Dendritic cell treated with granulocyte-macrophage colony-stimulating factor and Interleukin-4, amounts not matched to agents 40 ng/mL and 50 ng/mL, for 4 days (primary cell): Measurements from ENCODE around the gene TACC2.

ENCODE experiments used
- H3K27ac Mint-ChIP-seq: one replicate; pipeline ENCODE4 v1.8.0; 2022; ENCODE audit warnings: mild to moderate bottlenecking, mixed read lengths
- H3K27me3 Mint-ChIP-seq: one replicate; pipeline ENCODE4 v1.8.0; 2022; ENCODE audit warnings: mild to moderate bottlenecking, mixed read lengths
- H3K36me3 Mint-ChIP-seq: one replicate; pipeline ENCODE4 v1.8.0; 2022; ENCODE audit warnings: low read depth, mixed read lengths
- H3K4me1 Mint-ChIP-seq: one replicate; pipeline ENCODE4 v1.8.0; 2022; ENCODE audit warnings: low read depth, mixed read lengths
- H3K4me3 Mint-ChIP-seq: one replicate; pipeline ENCODE4 v1.8.0; 2022; ENCODE audit warnings: mild to moderate bottlenecking, moderate library complexity, mixed read lengths
- H3K9me3 Mint-ChIP-seq: one replicate; pipeline ENCODE4 v1.8.0; 2022; ENCODE audit warnings: mixed read lengths
- intact Hi-C: fragments of 100-400 bp; cut with micrococcal nuclease; formaldehyde crosslinking; loops from one replicate; pipeline ENCODE4 v1.15.0; 2022

Gene TACC2

GRCh38 chr10:122163174-122164022 lies 174.4 kb downstream of the TACC2 start:
- peaks cover 76% of the 10 kb centered on the region for H3K27me3 Mint-ChIP-seq
- H3K4me3 Mint-ChIP-seq, result no peak overlapping the region

DNA sequence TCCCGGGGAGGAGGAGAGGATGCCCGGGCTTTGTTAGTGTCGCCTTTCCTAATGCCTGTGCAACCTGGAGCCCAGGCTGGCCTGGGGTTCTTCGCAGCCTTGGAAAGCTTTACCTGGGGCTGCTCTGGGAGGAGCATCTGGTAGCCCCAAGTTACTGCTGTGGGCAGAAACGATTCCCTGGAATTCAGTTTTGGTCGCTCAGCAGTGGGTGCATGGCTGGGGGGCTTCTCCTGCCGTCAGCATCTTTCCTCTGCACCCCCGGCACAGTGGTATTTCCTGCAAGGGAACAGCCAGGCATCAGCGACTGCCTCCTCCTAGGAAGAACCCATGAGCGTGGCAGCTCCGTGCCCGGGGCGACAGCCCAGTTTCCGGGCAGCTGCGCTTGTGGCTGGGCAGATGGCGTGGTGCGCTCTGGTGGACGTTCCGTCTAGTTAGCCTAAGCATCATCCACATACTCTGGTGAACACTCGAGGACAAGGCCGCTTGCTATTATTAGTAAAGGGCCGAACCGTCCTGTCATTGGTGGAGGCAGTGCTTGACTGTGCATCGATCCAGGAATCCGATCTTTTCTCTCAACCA lies 175.1 kb downstream of the TACC2 start:
- Mint-ChIP-seq H3K4me3 (no peak overlapping the region), H3K4me1 (peaks cover 8% of the 10 kb centered on the region), H3K36me3 (no peaks in the 10 kb centered on the region), H3K9me3 (no peaks in the 10 kb centered on the region), H3K27ac (no peak overlapping the region), H3K27me3 (peaks cover 73% of the 10 kb centered on the region)
- intact Hi-C loops, result no loop called here

More at GRCh38 chr10:122163174-122164022, 174.4 kb downstream of the TACC2 start:
- H3K36me3 Mint-ChIP-seq, result no peaks in the 10 kb centered on the region
- H3K27ac Mint-ChIP-seq, result no peak overlapping the region
- intact Hi-C loops, result no loop called here
- H3K4me1 Mint-ChIP-seq, result peaks cover 8% of the 10 kb centered on the region
- H3K9me3 Mint-ChIP-seq, result no peaks in the 10 kb centered on the region

GRCh38 chr10:122164815-122165483 lies 176.0 kb downstream of the TACC2 start:
- Mint-ChIP-seq H3K4me3 (no peak overlapping the region), H3K4me1 (peaks cover 8% of the 10 kb centered on the region), H3K36me3 (no peaks in the 10 kb centered on the region), H3K9me3 (no peaks in the 10 kb centered on the region), H3K27me3 (peaks cover 70% of the 10 kb centered on the region), H3K27ac (no peak overlapping the region)
- intact Hi-C loops, result no loop called here

GRCh38 chr10:122165484-122166276 lies 176.7 kb downstream of the TACC2 start:
- H3K36me3 Mint-ChIP-seq, result no peaks in the 10 kb centered on the region
- no peaks in the 10 kb centered on the region for H3K9me3 Mint-ChIP-seq
- peaks cover 63% of the 10 kb centered on the region for H3K27me3 Mint-ChIP-seq
- no peak overlapping the region for H3K27ac Mint-ChIP-seq
- H3K4me3 Mint-ChIP-seq, result no peak overlapping the region
- intact Hi-C loops, result no loop called here
- H3K4me1 Mint-ChIP-seq, result peaks cover 8% of the 10 kb centered on the region

GRCh38 chr10:122168101-122168500 lies 179.1 kb downstream of the TACC2 start:
- intact Hi-C loops, result no loop called here
- no peak overlapping the region for H3K27ac Mint-ChIP-seq
- H3K9me3 Mint-ChIP-seq, result no peaks in the 10 kb centered on the region
- no peak overlapping the region for H3K4me3 Mint-ChIP-seq
- no peaks in the 10 kb centered on the region for H3K36me3 Mint-ChIP-seq
- peaks cover 46% of the 10 kb centered on the region for H3K27me3 Mint-ChIP-seq
- peaks cover 8% of the 10 kb centered on the region for H3K4me1 Mint-ChIP-seq

DNA sequence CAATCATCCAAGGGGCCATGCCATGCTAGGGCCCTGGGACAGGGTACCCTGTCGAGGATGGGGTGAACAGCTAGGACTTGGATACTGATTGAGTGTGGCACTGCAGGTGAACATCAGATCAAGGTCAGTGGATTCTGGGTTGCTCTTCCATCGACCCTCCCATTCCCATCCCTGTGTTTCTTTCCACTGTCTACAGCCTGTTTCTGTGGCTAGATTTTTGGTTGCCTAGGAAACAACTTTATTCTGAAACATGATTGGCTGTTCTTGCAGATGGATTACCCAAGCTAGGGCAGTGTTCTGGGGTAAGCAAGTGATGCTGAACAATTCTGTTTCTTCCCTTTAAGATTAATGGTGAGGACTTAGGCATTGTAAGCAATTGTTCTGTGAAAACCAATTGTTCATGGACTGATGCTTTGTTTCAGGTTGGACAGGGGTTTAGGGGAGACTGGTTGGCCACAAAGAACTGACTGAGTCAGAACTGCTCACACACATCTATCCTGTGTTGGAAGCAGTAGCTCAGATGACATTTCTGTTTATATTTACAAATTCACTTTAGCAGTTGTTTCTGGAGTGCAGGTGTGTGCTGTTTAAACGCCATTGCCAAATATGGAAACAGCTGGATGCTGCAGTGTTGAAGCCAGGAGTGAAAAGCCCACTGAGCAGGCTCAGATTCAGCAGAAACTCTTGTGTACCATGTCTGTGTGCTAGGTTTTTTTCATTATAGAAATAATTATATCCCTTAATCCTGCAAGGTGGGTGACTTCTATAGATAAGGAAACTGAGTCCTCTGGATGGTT lies 179.8 kb downstream of the TACC2 start:
- no peak overlapping the region for H3K4me3 Mint-ChIP-seq
- H3K9me3 Mint-ChIP-seq, result no peaks in the 10 kb centered on the region
- H3K36me3 Mint-ChIP-seq, result no peaks in the 10 kb centered on the region
- peaks cover 4% of the 10 kb centered on the region for H3K4me1 Mint-ChIP-seq
- intact Hi-C loops, result no loop called here
- H3K27ac Mint-ChIP-seq, result no peak overlapping the region
- peaks cover 42% of the 10 kb centered on the region for H3K27me3 Mint-ChIP-seq

- H3K27ac Mint-ChIP-seq, result no peak overlapping the region
- intact Hi-C loops, result no loop called here
- no peaks in the 10 kb centered on the region for H3K9me3 Mint-ChIP-seq
- H3K36me3 Mint-ChIP-seq, result no peaks in the 10 kb centered on the region
- no peaks in the 10 kb centered on the region for H3K4me1 Mint-ChIP-seq
- no peak overlapping the region for H3K4me3 Mint-ChIP-seq
- peaks cover 25% of the 10 kb centered on the region for H3K27me3 Mint-ChIP-seq
Measured at GRCh38 chr10:122170802-122171201, 181.8 kb downstream of the TACC2 start.

DNA sequence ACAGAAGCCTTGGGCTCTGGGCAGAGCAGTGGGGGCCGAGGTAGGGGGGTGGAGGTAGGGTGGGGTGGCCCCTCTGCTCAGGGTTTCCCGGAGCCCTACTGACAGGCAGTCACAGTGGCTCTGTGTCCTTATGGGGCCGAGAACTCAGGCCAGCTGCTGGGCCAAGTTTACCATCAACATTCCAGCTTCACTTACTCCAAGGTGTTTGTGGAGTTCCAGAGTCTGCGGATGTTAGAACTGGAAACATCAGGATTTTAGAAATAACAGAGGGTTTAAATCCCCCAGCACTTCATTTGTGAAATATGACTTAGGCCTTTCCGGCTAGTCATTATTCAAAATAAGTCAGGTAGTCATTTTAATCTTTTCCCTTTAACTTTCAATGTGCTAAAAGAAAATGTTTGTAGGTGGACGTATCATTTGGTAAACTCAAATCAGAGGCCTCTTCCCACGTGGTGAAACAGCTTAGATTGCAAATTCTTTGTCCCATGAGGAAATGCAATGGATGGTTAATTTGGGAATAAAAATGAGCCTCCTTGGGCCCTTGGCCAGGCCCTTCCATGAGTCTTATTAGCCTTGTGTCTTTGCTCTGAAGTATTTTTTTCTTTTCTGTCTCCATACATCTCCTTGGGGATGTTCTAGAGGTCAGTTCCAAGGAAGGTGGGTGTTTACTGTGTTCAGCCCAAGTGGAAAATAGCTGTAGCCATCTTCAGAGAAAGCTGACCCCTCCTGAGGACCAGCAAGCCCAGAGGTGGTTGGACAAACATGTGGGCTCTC lies 182.5 kb downstream of the TACC2 start:
- intact Hi-C loops, result no loop called here
- Mint-ChIP-seq H3K36me3 (no peaks in the 10 kb centered on the region), H3K27ac (no peak overlapping the region), H3K9me3 (no peaks in the 10 kb centered on the region), H3K4me1 (no peaks in the 10 kb centered on the region), H3K4me3 (no peak overlapping the region), H3K27me3 (peaks cover 20% of the 10 kb centered on the region)

DNA sequence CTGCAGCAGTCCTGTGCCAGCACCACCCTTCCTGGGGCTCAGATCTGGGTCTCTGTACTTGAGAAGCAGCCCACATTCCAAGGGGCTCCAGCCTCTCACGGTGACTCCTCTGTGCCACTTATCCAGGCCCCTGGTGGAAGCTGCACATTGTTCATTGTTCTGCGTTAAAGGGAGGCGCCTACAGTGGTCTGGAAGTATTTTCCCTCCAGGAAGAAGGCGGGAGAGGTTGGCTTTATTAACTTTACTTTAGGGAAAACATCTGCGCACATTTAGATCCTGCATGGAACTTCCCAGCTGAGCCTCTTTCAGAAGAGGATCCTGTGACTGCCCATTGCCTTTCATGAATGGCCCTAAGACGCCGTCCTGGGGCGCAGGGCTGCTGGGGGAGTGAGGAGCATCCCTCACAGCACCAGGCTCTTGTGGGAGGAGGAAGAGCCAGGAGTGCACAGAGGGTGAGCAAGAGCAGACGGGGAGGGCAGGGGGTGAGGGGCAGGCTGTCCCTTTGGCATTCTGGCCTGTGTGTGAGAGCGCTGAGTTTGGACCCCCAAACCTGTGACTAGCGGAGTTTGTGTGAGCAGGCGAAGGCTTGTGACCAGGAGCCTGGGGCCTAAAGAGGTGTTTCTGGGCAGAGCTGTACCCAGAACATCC lies 183.5 kb downstream of the TACC2 start:
- H3K4me3 Mint-ChIP-seq, result no peak overlapping the region
- intact Hi-C loops, result no loop called here
- H3K27me3 Mint-ChIP-seq, result peaks cover 11% of the 10 kb centered on the region
- H3K4me1 Mint-ChIP-seq, result no peaks in the 10 kb centered on the region
- H3K36me3 Mint-ChIP-seq, result no peaks in the 10 kb centered on the region
- no peaks in the 10 kb centered on the region for H3K9me3 Mint-ChIP-seq
- H3K27ac Mint-ChIP-seq, result no peak overlapping the region

GRCh38 chr10:122173337-122173736 lies 184.4 kb downstream of the TACC2 start:
- peaks cover 15% of the 10 kb centered on the region for H3K27me3 Mint-ChIP-seq
- H3K27ac Mint-ChIP-seq, result no peak overlapping the region
- intact Hi-C loops, result no loop called here
- H3K9me3 Mint-ChIP-seq, result no peaks in the 10 kb centered on the region
- H3K4me3 Mint-ChIP-seq, result no peak overlapping the region
- no peaks in the 10 kb centered on the region for H3K4me1 Mint-ChIP-seq
- H3K36me3 Mint-ChIP-seq, result no peaks in the 10 kb centered on the region

GRCh38 chr10:122173766-122174435 lies 184.9 kb downstream of the TACC2 start:
- Mint-ChIP-seq H3K27me3 (peaks cover 15% of the 10 kb centered on the region), H3K4me3 (no peak overlapping the region), H3K4me1 (no peaks in the 10 kb centered on the region), H3K27ac (no peak overlapping the region), H3K36me3 (no peaks in the 10 kb centered on the region), H3K9me3 (no peaks in the 10 kb centered on the region)
- intact Hi-C loops, result no loop called here
